KMS-11 (cell line): ENCODE measurements around the gene ATP8A1.

ENCODE experiments used
- H2AFZ ChIP-seq: fragments of 200-600 bp; sonication (generic); 2 replicates; pipeline ENCODE4 v1.6.1; 2016; ENCODE audit warnings: antibody characterized with exemption, mixed run types, low read depth
- H3K27ac ChIP-seq: fragments of 200-600 bp; sonication (generic); 2 replicates; pipeline ENCODE4 v1.6.1; 2016; ENCODE audit warnings: mild to moderate bottlenecking, mixed run types
- H3K27me3 ChIP-seq: fragments of 200-600 bp; sonication (generic); 2 replicates; pipeline ENCODE4 v1.6.1; 2017; ENCODE audit warnings: mild to moderate bottlenecking, low read depth, mixed run types, moderate library complexity; ENCODE audit not compliant: insufficient read depth
- H3K36me3 ChIP-seq: fragments of 200-600 bp; sonication (generic); 2 replicates; pipeline ENCODE4 v1.6.1; 2017; ENCODE audit warnings: mild to moderate bottlenecking, mixed run types; ENCODE audit not compliant: insufficient read depth
- H3K4me1 ChIP-seq: fragments of 200-600 bp; sonication (generic); 2 replicates; pipeline ENCODE4 v1.6.1; 2016; ENCODE audit warnings: mild to moderate bottlenecking, low read depth, mixed run types; ENCODE audit not compliant: poor library complexity, severe bottlenecking
- H3K4me2 ChIP-seq: fragments of 200-600 bp; sonication (generic); 2 replicates; pipeline ENCODE4 v1.7.0; 2016; ENCODE audit warnings: mild to moderate bottlenecking, mixed run types
- H3K4me3 ChIP-seq: fragments of 200-600 bp; sonication (generic); IDR thresholded peaks from 2 replicates; pipeline ENCODE4 v1.6.1; 2017; ENCODE audit warnings: low read depth, low read length, mixed read lengths; ENCODE audit not compliant: insufficient read depth
- H3K79me2 ChIP-seq: fragments of 200-600 bp; sonication (generic); 2 replicates; pipeline ENCODE4 v1.6.1; 2016; ENCODE audit warnings: low read depth, mixed run types; ENCODE audit not compliant: insufficient read depth
- H3K9ac ChIP-seq: fragments of 200-600 bp; sonication (generic); 2 replicates; pipeline ENCODE4 v1.6.1; 2016; ENCODE audit warnings: mild to moderate bottlenecking, mixed run types
- H4K20me1 ChIP-seq: fragments of 200-600 bp; sonication (generic); 2 replicates; pipeline ENCODE4 v1.6.1; 2016; ENCODE audit warnings: mild to moderate bottlenecking, mixed run types; ENCODE audit not compliant: insufficient read depth
- TF ChIP-seq, protein P1 (sequence below): fragments of 200-600 bp; sonication (generic); conservative IDR thresholded peaks from 2 replicates; pipeline ENCODE4 v1.6.1; 2017; ENCODE audit warnings: low read depth, mild to moderate bottlenecking, antibody characterized with exemption, low read length, moderate library complexity, mixed read lengths

Gene ATP8A1

DNA sequence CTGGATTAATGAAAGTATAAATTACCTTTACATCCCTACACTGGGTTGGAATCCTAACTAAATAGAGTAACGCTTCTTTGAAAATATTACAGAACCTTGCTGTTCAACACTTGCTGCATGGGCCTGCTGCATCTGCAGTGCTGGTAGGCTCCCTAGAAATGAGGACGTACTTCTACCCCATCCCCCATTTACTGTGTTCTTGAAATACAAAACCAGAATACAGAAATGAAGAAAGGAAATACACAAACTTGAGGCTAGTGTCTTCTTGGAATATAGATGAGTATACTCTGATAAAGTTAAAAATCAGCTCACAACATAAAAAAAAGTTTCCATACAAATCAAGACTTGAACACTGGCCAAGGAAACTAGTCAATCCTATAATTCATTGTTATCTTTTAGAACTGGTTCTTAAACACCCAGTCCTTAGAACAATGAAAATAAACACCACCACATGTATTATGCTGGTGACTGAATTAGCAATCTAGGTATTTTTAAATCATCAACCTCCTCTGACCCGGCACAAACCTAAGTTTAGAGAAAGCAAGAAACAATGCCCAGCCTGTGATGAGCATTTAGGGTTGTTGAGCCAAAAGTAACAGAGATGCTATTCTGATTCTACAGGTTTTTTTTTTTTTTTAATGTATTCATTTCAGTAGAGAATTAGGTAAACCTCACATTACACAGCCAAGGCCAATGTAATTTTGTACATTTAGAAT lies 49.7 kb downstream of the ATP8A1 start:
- Histone ChIP-seq H3K4me2 (no peak overlapping the region), H3K9ac (no peak overlapping the region), H2AFZ (no peak overlapping the region), H4K20me1 (no peaks in the 10 kb centered on the region), H3K4me3 (no peak overlapping the region), H3K36me3 (no peaks in the 10 kb centered on the region), H3K27ac (no peak overlapping the region), H3K4me1 (peaks cover 14% of the 10 kb centered on the region), H3K79me2 (no peaks in the 10 kb centered on the region), H3K27me3 (no peaks in the 10 kb centered on the region)
- TF ChIP-seq, protein P1, sequence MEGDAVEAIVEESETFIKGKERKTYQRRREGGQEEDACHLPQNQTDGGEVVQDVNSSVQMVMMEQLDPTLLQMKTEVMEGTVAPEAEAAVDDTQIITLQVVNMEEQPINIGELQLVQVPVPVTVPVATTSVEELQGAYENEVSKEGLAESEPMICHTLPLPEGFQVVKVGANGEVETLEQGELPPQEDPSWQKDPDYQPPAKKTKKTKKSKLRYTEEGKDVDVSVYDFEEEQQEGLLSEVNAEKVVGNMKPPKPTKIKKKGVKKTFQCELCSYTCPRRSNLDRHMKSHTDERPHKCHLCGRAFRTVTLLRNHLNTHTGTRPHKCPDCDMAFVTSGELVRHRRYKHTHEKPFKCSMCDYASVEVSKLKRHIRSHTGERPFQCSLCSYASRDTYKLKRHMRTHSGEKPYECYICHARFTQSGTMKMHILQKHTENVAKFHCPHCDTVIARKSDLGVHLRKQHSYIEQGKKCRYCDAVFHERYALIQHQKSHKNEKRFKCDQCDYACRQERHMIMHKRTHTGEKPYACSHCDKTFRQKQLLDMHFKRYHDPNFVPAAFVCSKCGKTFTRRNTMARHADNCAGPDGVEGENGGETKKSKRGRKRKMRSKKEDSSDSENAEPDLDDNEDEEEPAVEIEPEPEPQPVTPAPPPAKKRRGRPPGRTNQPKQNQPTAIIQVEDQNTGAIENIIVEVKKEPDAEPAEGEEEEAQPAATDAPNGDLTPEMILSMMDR, result no peak

DNA sequence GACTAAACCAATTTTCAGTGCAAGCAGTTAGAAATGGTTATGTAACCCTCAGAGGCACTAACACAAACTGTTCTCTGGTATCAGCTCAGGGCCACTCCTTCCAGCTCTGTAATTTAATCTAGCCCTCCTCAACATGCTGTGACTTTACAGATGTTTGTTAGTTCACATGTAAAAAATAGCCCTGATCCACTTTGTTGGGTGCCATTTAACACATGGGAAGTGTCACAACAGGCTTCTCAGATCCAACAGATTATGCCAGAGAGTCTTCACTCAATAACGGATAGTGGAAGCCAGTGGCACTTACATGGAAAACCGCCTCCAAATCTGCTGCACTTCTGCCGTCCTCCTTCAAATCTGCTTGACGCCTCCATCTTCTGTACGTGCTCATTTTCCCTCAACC lies 51.6 kb downstream of the ATP8A1 start:
- Histone ChIP-seq H3K9ac (no peak overlapping the region), H3K4me2 (no peak overlapping the region), H3K4me1 (peaks cover 14% of the 10 kb centered on the region), H3K27ac (no peak overlapping the region), H3K79me2 (no peaks in the 10 kb centered on the region), H4K20me1 (no peaks in the 10 kb centered on the region), H2AFZ (no peak overlapping the region), H3K36me3 (no peaks in the 10 kb centered on the region), H3K4me3 (no peak overlapping the region), H3K27me3 (no peaks in the 10 kb centered on the region)
- TF ChIP-seq, protein P1, result no peak

DNA sequence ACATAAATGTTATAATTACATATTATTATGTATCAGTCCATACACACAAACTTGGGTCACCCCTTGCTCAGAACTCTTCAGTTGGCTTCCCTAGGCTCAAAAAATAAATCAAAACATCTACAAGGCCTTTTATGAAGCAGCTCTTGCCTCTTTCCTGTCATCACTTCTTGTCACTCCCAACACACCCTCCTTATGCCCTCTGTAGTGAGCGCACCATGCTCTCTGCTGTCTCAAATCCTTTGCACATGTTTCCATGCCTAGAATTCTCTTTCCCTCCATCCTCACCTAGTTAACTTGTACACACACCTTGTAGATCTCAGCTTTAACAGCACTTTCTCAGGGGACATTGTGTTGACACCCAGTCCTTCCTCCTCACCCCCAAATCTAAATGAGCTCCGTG lies 53.0 kb downstream of the ATP8A1 start:
- H3K4me2 ChIP-seq, result no peak overlapping the region
- peaks cover 6% of the 10 kb centered on the region for H3K4me1 ChIP-seq
- no peaks in the 10 kb centered on the region for H3K36me3 ChIP-seq
- no peak overlapping the region for H3K4me3 ChIP-seq
- no peaks in the 10 kb centered on the region for H4K20me1 ChIP-seq
- H3K27ac ChIP-seq, result no peak overlapping the region
- TF ChIP-seq, protein P1, result no peak
- H3K27me3 ChIP-seq, result no peaks in the 10 kb centered on the region
- no peaks in the 10 kb centered on the region for H3K79me2 ChIP-seq
- H3K9ac ChIP-seq, result no peak overlapping the region
- H2AFZ ChIP-seq, result no peak overlapping the region

DNA sequence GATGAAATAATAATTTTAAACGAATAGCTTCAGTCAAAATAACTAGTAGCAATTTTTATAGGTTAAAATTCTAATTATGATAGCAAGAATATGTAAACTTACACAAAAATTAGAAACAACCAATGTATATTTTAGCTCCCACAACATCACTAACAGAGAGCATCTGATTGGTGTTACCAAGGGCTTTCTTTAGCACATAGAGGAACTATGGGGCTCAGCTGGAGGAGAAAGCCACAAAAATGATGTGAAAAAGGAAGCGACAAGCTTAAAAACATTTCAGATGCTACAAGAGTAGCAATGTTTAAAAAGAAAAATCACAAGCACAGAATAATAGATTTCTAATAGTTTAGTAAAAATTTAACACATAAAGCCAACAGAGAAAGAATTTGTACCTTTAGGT lies 56.3 kb downstream of the ATP8A1 start:
- no peaks in the 10 kb centered on the region for H3K36me3 ChIP-seq
- no peak overlapping the region for H3K4me2 ChIP-seq
- no peaks in the 10 kb centered on the region for H4K20me1 ChIP-seq
- H3K9ac ChIP-seq, result no peak overlapping the region
- H3K79me2 ChIP-seq, result no peaks in the 10 kb centered on the region
- H3K27me3 ChIP-seq, result no peaks in the 10 kb centered on the region
- H3K4me1 ChIP-seq, result peaks cover 28% of the 10 kb centered on the region
- H3K27ac ChIP-seq, result no peak overlapping the region
- no peak overlapping the region for H3K4me3 ChIP-seq
- TF ChIP-seq, protein P1, result no peak
- H2AFZ ChIP-seq, result no peak overlapping the region
